K562 (cell line): ENCODE measurements around the gene LUC7L. TPM values are rescaled to one million over a fixed set of nuclear protein-coding genes. Genes with fewer than 3 reads are reported as not detected.

Experiments used
- ASH1L ChIP-seq: fragments of 450-650 bp; IDR thresholded peaks from 2 replicates; pipeline ENCODE4 v1.6.1; 2018; ENCODE audit warnings: borderline replicate concordance, mild to moderate bottlenecking, low read depth; ENCODE audit not compliant: partially characterized antibody
- GMEB1 ChIP-seq: fragments of 250-450 bp; sonication (Bioruptor Pico); IDR thresholded peaks from 2 replicates; pipeline ENCODE4 v1.4.0; 2020; ENCODE audit warnings: mild to moderate bottlenecking
- LEF1 ChIP-seq: fragments of 450-650 bp; IDR thresholded peaks from 2 replicates; pipeline ENCODE4 v1.6.1; 2016; ENCODE audit warnings: mild to moderate bottlenecking
- NUFIP1 ChIP-seq: fragments of 450-650 bp; IDR thresholded peaks from 2 replicates; pipeline ENCODE4 v1.6.1; 2018; ENCODE audit not compliant: partially characterized antibody
- PHF20 ChIP-seq: fragments of 450-650 bp; IDR thresholded peaks from 2 replicates; pipeline ENCODE4 v1.6.1; 2018; ENCODE audit not compliant: partially characterized antibody
- ZBTB11 ChIP-seq, 3 experiments: fragments of 200-800 bp in 1 of 3; fragments of 250-450 bp in 1 of 3; fragments of 450-650 bp in 1 of 3; sonication (Bioruptor Pico) in 1 of 3; sonication (Bioruptor generic) in 1 of 3; formaldehyde crosslinking in 1 of 3; IDR thresholded peaks; 2 replicates each; pipeline versions ENCODE4 v1.6.1 to v1.8.0; 2016 to 2022; ENCODE audit warnings: mild to moderate bottlenecking in 2 of 3, missing genetic modification characterization in 2 of 3, missing compliant biosample characterization in 1 of 3, moderate library complexity in 1 of 3
- ZFPM2 ChIP-seq: fragments of 250-450 bp; sonication (Bioruptor Pico); IDR thresholded peaks from 2 replicates; pipeline ENCODE4 v1.5.1; 2022; ENCODE audit warnings: mild to moderate bottlenecking
- polyA plus RNA-seq, 8 experiments: library from polyadenylated mRNA; depleted of rRNA in 4 of 8; stranded (reverse) in 5 of 8; unstranded in 3 of 8; fragments of >200 nt; fragmentation: Nextera tagmentation in 2 of 8; fragmentation: Illumina TruSeq in 1 of 8; extraction: Ambion mirVana in 2 of 8; extraction: Trizol in 1 of 8; gene quantifications; 2 replicates each; pipeline versions ENCODE4 v1.2.1 to v1.2.3, GENCODE V29; 2011 to 2014; ENCODE audit warnings: inconsistent platforms in 1 of 8, missing spikeins in 1 of 8
- total RNA-seq, 7 experiments: library from RNA; depleted of rRNA in 6 of 7; stranded (reverse); fragments of >200 nt in 6 of 7; fragmentation: Illumina TruSeq in 2 of 7; extraction: Trizol in 2 of 7; gene quantifications; 2 replicates each; pipeline versions ENCODE4 v1.2.1 to v1.2.3, GENCODE V29; 2011 to 2021; ENCODE audit warnings: low replicate concordance in 1 of 7
- TF ChIP-seq, protein P1 (sequence below): fragments of 450-650 bp; formaldehyde crosslinking; IDR thresholded peaks from 2 replicates; pipeline ENCODE4 v1.4.0; 2020; ENCODE audit warnings: mild to moderate bottlenecking, moderate library complexity
- TF ChIP-seq, protein P2 (sequence below): fragments of 250-450 bp; sonication (Bioruptor Pico); IDR thresholded peaks from 2 replicates; pipeline ENCODE4 v1.4.0; 2020; ENCODE audit warnings: borderline replicate concordance
- TF ChIP-seq, protein P3 (sequence below): sonication (generic); formaldehyde crosslinking; IDR thresholded peaks from 2 replicates; pipeline ENCODE4 v1.8.0; 2022; ENCODE audit warnings: mild to moderate bottlenecking, missing genetic modification reagents

LUC7L gene
- total and polyA plus RNA-seq, 9 of the 15 experiments (the other 6 are each of a cell fraction or from before 2014, with no cell fraction given): 1.7 to 93.3 (median 59.5) TPM

GRCh38 chr16:167122-167690, 62.0 kb downstream of the LUC7L start (continued):
- TF ChIP-seq LEF1 (no peak), ZBTB11 (CRISPR knock-in tag; IDR thresholded peaks at IDR 0.05) (no peak), ZFPM2 (no peak), PHF20 (no peak), NUFIP1 (no peak), ASH1L (no peak), GMEB1 (CRISPR knock-in tag) (no peak)
- TF ChIP-seq, protein P1, sequence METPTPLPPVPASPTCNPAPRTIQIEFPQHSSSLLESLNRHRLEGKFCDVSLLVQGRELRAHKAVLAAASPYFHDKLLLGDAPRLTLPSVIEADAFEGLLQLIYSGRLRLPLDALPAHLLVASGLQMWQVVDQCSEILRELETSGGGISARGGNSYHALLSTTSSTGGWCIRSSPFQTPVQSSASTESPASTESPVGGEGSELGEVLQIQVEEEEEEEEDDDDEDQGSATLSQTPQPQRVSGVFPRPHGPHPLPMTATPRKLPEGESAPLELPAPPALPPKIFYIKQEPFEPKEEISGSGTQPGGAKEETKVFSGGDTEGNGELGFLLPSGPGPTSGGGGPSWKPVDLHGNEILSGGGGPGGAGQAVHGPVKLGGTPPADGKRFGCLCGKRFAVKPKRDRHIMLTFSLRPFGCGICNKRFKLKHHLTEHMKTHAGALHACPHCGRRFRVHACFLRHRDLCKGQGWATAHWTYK (CRISPR knock-in tag): no peak
- TF ChIP-seq, protein P2, sequence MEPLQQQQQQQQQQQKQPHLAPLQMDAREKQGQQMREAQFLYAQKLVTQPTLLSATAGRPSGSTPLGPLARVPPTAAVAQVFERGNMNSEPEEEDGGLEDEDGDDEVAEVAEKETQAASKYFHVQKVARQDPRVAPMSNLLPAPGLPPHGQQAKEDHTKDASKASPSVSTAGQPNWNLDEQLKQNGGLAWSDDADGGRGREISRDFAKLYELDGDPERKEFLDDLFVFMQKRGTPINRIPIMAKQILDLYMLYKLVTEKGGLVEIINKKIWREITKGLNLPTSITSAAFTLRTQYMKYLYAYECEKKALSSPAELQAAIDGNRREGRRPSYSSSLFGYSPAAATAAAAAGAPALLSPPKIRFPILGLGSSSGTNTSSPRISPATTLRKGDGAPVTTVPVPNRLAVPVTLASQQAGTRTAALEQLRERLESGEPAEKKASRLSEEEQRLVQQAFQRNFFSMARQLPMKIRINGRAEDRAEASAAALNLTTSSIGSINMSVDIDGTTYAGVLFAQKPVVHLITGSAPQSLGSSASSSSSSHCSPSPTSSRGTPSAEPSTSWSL (CRISPR knock-in tag): no peak
- TF ChIP-seq, protein P3, sequence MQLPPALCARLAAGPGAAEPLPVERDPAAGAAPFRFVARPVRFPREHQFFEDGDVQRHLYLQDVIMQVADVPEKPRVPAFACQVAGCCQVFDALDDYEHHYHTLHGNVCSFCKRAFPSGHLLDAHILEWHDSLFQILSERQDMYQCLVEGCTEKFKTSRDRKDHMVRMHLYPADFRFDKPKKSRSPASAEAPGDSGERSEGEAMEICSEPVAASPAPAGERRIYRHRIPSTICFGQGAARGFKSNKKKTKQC (CRISPR knock-in tag): no peak
